GM19467 (cell line): Measurements from ENCODE around the gene CDC42EP4.
"Not testable (repeated sequence)": the region's sequence is repeated elsewhere in the genome, so short reads cannot be mapped to it uniquely, and the experiment has no call there.

Experiments
- ATAC-seq: cut with Tn5 transposase; IDR thresholded peaks from one replicate; pipeline ENCODE4 v1.9.1; 2021; ENCODE audit warnings: mild to moderate bottlenecking, moderate library complexity; ENCODE audit not compliant: unreplicated experiment

Gene CDC42EP4

GRCh38 chr17:73343168-73343634, 31.4 kb upstream of the CDC42EP4 start:
- no peak for ATAC-seq

GRCh38 chr17:73342541-73343167, 30.9 kb upstream of the CDC42EP4 start:
- no peak for ATAC-seq

- ATAC-seq = no peak
These were observed 30.3 kb upstream of the CDC42EP4 start for GRCh38 chr17:73342050-73342522.

GRCh38 chr17:73341350-73342049, 29.7 kb upstream of the CDC42EP4 start:
- no peak for ATAC-seq

- no peak for ATAC-seq
These were observed 28.3 kb upstream of the CDC42EP4 start for GRCh38 chr17:73340093-73340596.

GRCh38 chr17:73338566-73339197, 26.9 kb upstream of the CDC42EP4 start:
- ATAC-seq = no peak

GRCh38 chr17:73338050-73338521, 26.3 kb upstream of the CDC42EP4 start:
- ATAC-seq = no peak

GRCh38 chr17:73337330-73337710, 25.5 kb upstream of the CDC42EP4 start:
- ATAC-seq = no peak

- no peak for ATAC-seq
These were observed 24.9 kb upstream of the CDC42EP4 start for GRCh38 chr17:73336408-73337329.

GRCh38 chr17:73335591-73336407, 24.0 kb upstream of the CDC42EP4 start:
- ATAC-seq = no peak

- ATAC-seq = no peak
These were observed 23.1 kb upstream of the CDC42EP4 start for GRCh38 chr17:73334771-73335513.

GRCh38 chr17:73333445-73333844, 21.6 kb upstream of the CDC42EP4 start:
- not testable (repeated sequence) for ATAC-seq

- no peak for ATAC-seq
These were observed 19.3 kb upstream of the CDC42EP4 start for GRCh38 chr17:73331060-73331459.

GRCh38 chr17:73327676-73328075, 15.9 kb upstream of the CDC42EP4 start:
- no peak for ATAC-seq

- no peak for ATAC-seq
These were observed 13.7 kb upstream of the CDC42EP4 start for GRCh38 chr17:73325527-73325842.

GRCh38 chr17:73324711-73325526, 13.1 kb upstream of the CDC42EP4 start:
- no peak for ATAC-seq

GRCh38 chr17:73324160-73324475, 12.3 kb upstream of the CDC42EP4 start:
- no peak for ATAC-seq

GRCh38 chr17:73323409-73324159, 11.8 kb upstream of the CDC42EP4 start:
- no peak for ATAC-seq
